ENCODE measurements around the gene CLTC. TPM values are rescaled to one million over a fixed set of nuclear protein-coding genes. Genes with fewer than 3 reads are reported as not detected.

CLTC gene
- total RNA-seq, 1 donor from 2014 or later, result 225 TPM

DNA sequence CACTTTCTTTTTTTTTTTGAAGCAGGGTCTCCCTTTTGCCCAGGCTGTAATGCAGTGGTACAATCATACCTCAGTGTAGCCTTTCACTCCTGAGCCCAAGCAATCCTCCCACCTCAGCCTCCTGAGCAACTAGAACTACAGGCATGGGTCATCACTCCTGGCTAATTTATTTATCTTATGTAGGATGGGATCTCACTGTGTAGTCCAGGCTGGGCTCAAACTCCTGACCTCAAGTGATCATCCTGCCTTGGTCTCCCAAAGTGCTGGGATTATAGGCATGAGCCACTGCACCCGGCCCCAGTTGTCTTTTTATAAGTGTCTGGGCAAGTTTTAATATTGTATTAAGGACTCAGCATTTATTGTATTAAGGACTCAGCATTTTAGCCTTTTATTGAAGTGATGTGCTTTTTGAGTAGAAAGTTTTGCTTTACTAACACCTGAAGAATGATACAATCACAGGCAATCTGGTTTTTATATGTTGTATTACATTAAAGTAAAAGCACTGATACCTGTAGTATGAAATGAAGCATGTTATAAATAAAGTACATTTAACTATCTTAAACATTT, 110.7 kb downstream of the CLTC start:
- Histone ChIP-seq H3K4me3 (no peak overlapping the region), H3K4me1 (no peaks in the 10 kb centered on the region), H3K79me2 (ENCODE audit: low read depth) (peaks cover 16% of the 10 kb centered on the region), H2AFZ (replicated peaks) (no peak overlapping the region), H3K27ac (no peak overlapping the region), H3K9ac (no peak overlapping the region), H3K4me2 (no peak overlapping the region), H3F3A (ENCODE audit: low read depth) (no peaks in the 10 kb centered on the region), H3K36me3 (no peaks in the 10 kb centered on the region), H3K27me3 (no peaks in the 10 kb centered on the region), H3K9me3 (ENCODE audit: low read depth) (no peaks in the 10 kb centered on the region), H4K20me1 (ENCODE audit: low read depth) (no peaks in the 10 kb centered on the region)
- H3K27me3 Mint-ChIP-seq (ENCODE audit: insufficient read depth, low read depth), result no peaks in the 10 kb centered on the region
- no peak for DNase-seq (ENCODE audit: low spot score)
- no peaks in the 10 kb centered on the region for H3K4me1 Mint-ChIP-seq
- H3K9me3 Mint-ChIP-seq, result no peaks in the 10 kb centered on the region
- H3K27ac Mint-ChIP-seq, result no peak overlapping the region
- no peaks in the 10 kb centered on the region for H3K36me3 Mint-ChIP-seq
- TF ChIP-seq, protein P1, sequence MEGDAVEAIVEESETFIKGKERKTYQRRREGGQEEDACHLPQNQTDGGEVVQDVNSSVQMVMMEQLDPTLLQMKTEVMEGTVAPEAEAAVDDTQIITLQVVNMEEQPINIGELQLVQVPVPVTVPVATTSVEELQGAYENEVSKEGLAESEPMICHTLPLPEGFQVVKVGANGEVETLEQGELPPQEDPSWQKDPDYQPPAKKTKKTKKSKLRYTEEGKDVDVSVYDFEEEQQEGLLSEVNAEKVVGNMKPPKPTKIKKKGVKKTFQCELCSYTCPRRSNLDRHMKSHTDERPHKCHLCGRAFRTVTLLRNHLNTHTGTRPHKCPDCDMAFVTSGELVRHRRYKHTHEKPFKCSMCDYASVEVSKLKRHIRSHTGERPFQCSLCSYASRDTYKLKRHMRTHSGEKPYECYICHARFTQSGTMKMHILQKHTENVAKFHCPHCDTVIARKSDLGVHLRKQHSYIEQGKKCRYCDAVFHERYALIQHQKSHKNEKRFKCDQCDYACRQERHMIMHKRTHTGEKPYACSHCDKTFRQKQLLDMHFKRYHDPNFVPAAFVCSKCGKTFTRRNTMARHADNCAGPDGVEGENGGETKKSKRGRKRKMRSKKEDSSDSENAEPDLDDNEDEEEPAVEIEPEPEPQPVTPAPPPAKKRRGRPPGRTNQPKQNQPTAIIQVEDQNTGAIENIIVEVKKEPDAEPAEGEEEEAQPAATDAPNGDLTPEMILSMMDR (IDR thresholded peaks at IDR 0.05), result no peak
- TF ChIP-seq EZH2 (IDR thresholded peaks at IDR 0.05) (no peak), EZH2phosphoT487 (IDR thresholded peaks at IDR 0.05) (no peak)
- no peak overlapping the region for H3K4me3 Mint-ChIP-seq

DNA sequence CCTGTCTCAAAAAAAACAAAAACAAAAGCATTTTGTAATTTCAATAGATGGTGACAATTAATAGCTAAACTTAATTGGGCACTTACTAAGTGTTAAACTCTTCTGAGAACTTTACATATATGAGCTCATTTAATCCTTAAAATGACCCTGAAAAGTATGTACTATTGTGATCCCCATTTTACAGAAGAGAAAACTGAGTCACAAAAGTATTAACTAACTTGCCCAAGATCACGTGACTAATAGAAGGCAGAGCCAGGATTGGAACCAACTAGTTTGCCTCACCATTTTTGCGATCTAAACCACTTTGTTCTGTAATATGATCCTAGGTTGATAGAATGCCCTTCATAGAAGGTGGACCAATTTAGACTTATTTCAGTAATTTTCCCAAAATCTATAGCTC, 114.0 kb downstream of the CLTC start:
- H3K4me1 ChIP-seq, result no peaks in the 10 kb centered on the region
- H3K4me2 ChIP-seq, result no peak overlapping the region
- H3K27me3 ChIP-seq, result no peaks in the 10 kb centered on the region
- no peaks in the 10 kb centered on the region for H3K4me1 Mint-ChIP-seq
- no peak overlapping the region for H3K27ac ChIP-seq
- H3F3A ChIP-seq (ENCODE audit: low read depth), result no peaks in the 10 kb centered on the region
- H3K27ac Mint-ChIP-seq, result no peak overlapping the region
- H3K36me3 Mint-ChIP-seq, result no peaks in the 10 kb centered on the region
- no peak overlapping the region for H3K4me3 ChIP-seq
- no peaks in the 10 kb centered on the region for H3K27me3 Mint-ChIP-seq (ENCODE audit: insufficient read depth, low read depth)
- no peak for DNase-seq (ENCODE audit: low spot score)
- no peaks in the 10 kb centered on the region for H3K36me3 ChIP-seq
- H3K9me3 ChIP-seq (ENCODE audit: low read depth), result no peaks in the 10 kb centered on the region
- no peaks in the 10 kb centered on the region for H4K20me1 ChIP-seq (ENCODE audit: low read depth)
- TF ChIP-seq EZH2phosphoT487 (IDR thresholded peaks at IDR 0.05) (no peak), EZH2 (IDR thresholded peaks at IDR 0.05) (no peak)
- TF ChIP-seq, protein P1 (IDR thresholded peaks at IDR 0.05), result no peak
- no peak overlapping the region for H3K9ac ChIP-seq
- H3K4me3 Mint-ChIP-seq, result no peak overlapping the region
- peaks cover 3% of the 10 kb centered on the region for H3K79me2 ChIP-seq (ENCODE audit: low read depth)
- no peaks in the 10 kb centered on the region for H3K9me3 Mint-ChIP-seq
- H2AFZ ChIP-seq (replicated peaks), result no peak overlapping the region

DNA sequence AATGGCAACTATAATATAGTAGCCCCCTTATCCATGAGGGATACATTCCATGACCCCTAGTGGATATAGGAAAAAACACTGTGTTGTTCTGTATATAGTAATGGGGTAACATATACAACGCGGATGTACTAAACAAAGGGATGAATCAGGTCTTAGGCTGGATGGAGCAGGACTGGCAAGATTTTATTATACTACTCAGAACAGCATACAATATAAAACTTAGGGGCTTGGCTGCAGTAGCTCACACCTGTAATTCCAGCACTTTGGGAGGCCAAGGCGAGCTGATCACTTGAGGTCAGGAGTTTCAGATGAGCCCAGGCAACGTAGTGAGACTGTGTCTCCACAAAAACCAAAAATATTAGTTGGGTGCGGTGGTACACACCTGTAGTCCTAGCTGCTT, 114.5 kb downstream of the CLTC start:
- H3K27me3 ChIP-seq, result no peaks in the 10 kb centered on the region
- no peak overlapping the region for H3K27ac Mint-ChIP-seq
- H3K27ac ChIP-seq, result no peak overlapping the region
- no peaks in the 10 kb centered on the region for H3K4me1 Mint-ChIP-seq
- no peak overlapping the region for H2AFZ ChIP-seq (replicated peaks)
- no peaks in the 10 kb centered on the region for H3K9me3 ChIP-seq (ENCODE audit: low read depth)
- H3K4me1 ChIP-seq, result no peaks in the 10 kb centered on the region
- no peak overlapping the region for H3K4me3 ChIP-seq
- no peak overlapping the region for H3K4me3 Mint-ChIP-seq
- no peaks in the 10 kb centered on the region for H3F3A ChIP-seq (ENCODE audit: low read depth)
- H3K79me2 ChIP-seq (ENCODE audit: low read depth), result no peaks in the 10 kb centered on the region
- H3K36me3 ChIP-seq, result no peaks in the 10 kb centered on the region
- no peak for DNase-seq (ENCODE audit: low spot score)
- H3K36me3 Mint-ChIP-seq, result no peaks in the 10 kb centered on the region
- no peaks in the 10 kb centered on the region for H3K9me3 Mint-ChIP-seq
- no peaks in the 10 kb centered on the region for H3K27me3 Mint-ChIP-seq (ENCODE audit: insufficient read depth, low read depth)
- no peak overlapping the region for H3K4me2 ChIP-seq
- no peak overlapping the region for H3K9ac ChIP-seq
- TF ChIP-seq EZH2 (IDR thresholded peaks at IDR 0.05), result no peak
- TF ChIP-seq, protein P1 (IDR thresholded peaks at IDR 0.05), result no peak
- no peak for TF ChIP-seq EZH2phosphoT487 (IDR thresholded peaks at IDR 0.05)
- H4K20me1 ChIP-seq (ENCODE audit: low read depth), result no peaks in the 10 kb centered on the region

All from neural progenitor cell (in vitro differentiated cells).